HepG2 (cell line): ENCODE results near the gene TPM1. TPM values are rescaled to one million over a fixed set of nuclear protein-coding genes. Genes with fewer than 3 reads are reported as not detected.

ENCODE experiments used
- EEA1 ChIP-seq: sonication (generic); formaldehyde crosslinking; IDR thresholded peaks from 2 replicates; pipeline ENCODE4 v1.5.1; 2020; ENCODE audit warnings: mild to moderate bottlenecking, missing genetic modification reagents, borderline replicate concordance
- KAT7 ChIP-seq: IDR thresholded peaks from 2 replicates; pipeline ENCODE4 v1.6.1; 2018; ENCODE audit warnings: borderline replicate concordance, missing compliant biosample characterization
- MAF1 ChIP-seq: sonication (generic); formaldehyde crosslinking; IDR thresholded peaks from 2 replicates; pipeline ENCODE4 v1.5.0; 2020; ENCODE audit warnings: missing genetic modification reagents, borderline replicate concordance
- NFATC3 ChIP-seq: sonication (generic); formaldehyde crosslinking; IDR thresholded peaks from 2 replicates; pipeline ENCODE4 v1.5.1; 2020; ENCODE audit warnings: mild to moderate bottlenecking, missing genetic modification reagents
- PAF1 ChIP-seq: IDR thresholded peaks from 2 replicates; pipeline ENCODE4 v1.6.1; 2016; ENCODE audit warnings: missing genetic modification reagents, missing compliant biosample characterization
- POLR2G ChIP-seq: fragments of 200-400 bp; formaldehyde crosslinking; IDR thresholded peaks from 2 replicates; pipeline ENCODE4 v1.6.1; 2018; ENCODE audit warnings: mild to moderate bottlenecking, low read depth, low read length, moderate library complexity
- REST ChIP-seq, 2 experiments: IDR thresholded peaks; 2 replicates each; pipeline ENCODE4 v1.6.1; 2011 to 2012; ENCODE audit warnings: low read length in 2 of 2, borderline replicate concordance in 1 of 2, low read depth in 1 of 2, mild to moderate bottlenecking in 1 of 2, moderate library complexity in 1 of 2
- SALL1 ChIP-seq: sonication (generic); formaldehyde crosslinking; IDR thresholded peaks from 2 replicates; pipeline ENCODE4 v1.8.0; 2022; ENCODE audit warnings: mild to moderate bottlenecking, missing genetic modification reagents
- SALL2 ChIP-seq: sonication (generic); formaldehyde crosslinking; IDR thresholded peaks from 2 replicates; pipeline ENCODE4 v1.8.1; 2023; ENCODE audit warnings: mild to moderate bottlenecking, missing genetic modification reagents, inconsistent platforms
- TFDP1 ChIP-seq: IDR thresholded peaks from 2 replicates; pipeline ENCODE4 v1.6.1; 2016; ENCODE audit warnings: missing compliant biosample characterization, missing genetic modification reagents, borderline replicate concordance
- YEATS2 ChIP-seq: sonication (generic); formaldehyde crosslinking; IDR thresholded peaks from 2 replicates; pipeline ENCODE4 v1.4.0; 2020; ENCODE audit warnings: missing genetic modification reagents, borderline replicate concordance
- ZBTB20 ChIP-seq: sonication (generic); formaldehyde crosslinking; IDR thresholded peaks from 2 replicates; pipeline ENCODE4 v1.8.1; 2023; ENCODE audit warnings: missing genetic modification reagents, low read depth, mild to moderate bottlenecking, borderline replicate concordance
- ZNF138 ChIP-seq: sonication (generic); formaldehyde crosslinking; IDR thresholded peaks from 2 replicates; pipeline ENCODE4 v1.5.0; 2020; ENCODE audit warnings: mild to moderate bottlenecking, low read depth, missing genetic modification reagents
- ZNF256 ChIP-seq: sonication (generic); formaldehyde crosslinking; conservative IDR thresholded peaks from 2 replicates; pipeline ENCODE4 v1.4.0; 2020; ENCODE audit warnings: missing genetic modification reagents
- ZNF468 ChIP-seq: sonication (generic); formaldehyde crosslinking; IDR thresholded peaks from 2 replicates; pipeline ENCODE4 v1.8.0; 2022; ENCODE audit warnings: mild to moderate bottlenecking, moderate library complexity, missing genetic modification reagents
- ZNF562 ChIP-seq: sonication (generic); formaldehyde crosslinking; IDR thresholded peaks from 2 replicates; pipeline ENCODE4 v1.8.0; 2022; ENCODE audit warnings: missing genetic modification reagents, borderline replicate concordance
- ZNF678 ChIP-seq: sonication (generic); formaldehyde crosslinking; IDR thresholded peaks from 2 replicates; pipeline ENCODE4 v1.4.0; 2020; ENCODE audit warnings: mild to moderate bottlenecking, missing genetic modification reagents
- polyA plus RNA-seq, 8 experiments: library from polyadenylated mRNA; depleted of rRNA in 3 of 8; stranded (reverse) in 7 of 8; unstranded in 1 of 8; fragments of >200 nt; fragmentation: Illumina TruSeq in 4 of 8; extraction: Trizol in 4 of 8; gene quantifications; 2 replicates each; pipeline versions ENCODE4 v1.2.1 to v1.2.3, GENCODE V29; 2011 to 2016; ENCODE audit warnings: low read depth in 4 of 8, missing spikeins in 1 of 8, mixed read lengths in 1 of 8; ENCODE audit not compliant: insufficient read depth in 1 of 8
- total RNA-seq, 5 experiments: library from RNA; depleted of rRNA; stranded (reverse); fragments of >200 nt; fragmentation: Illumina TruSeq; extraction: Trizol; gene quantifications; 2 replicates each; pipeline ENCODE4 v1.2.3, GENCODE V29; 2016; ENCODE audit warnings: low read depth in 1 of 5
- TF ChIP-seq, protein P1 (sequence below): sonication (generic); formaldehyde crosslinking; IDR thresholded peaks from 2 replicates; pipeline ENCODE4 v1.5.1; 2020; ENCODE audit warnings: mild to moderate bottlenecking, missing genetic modification reagents, borderline replicate concordance
- TF ChIP-seq, protein P2 (sequence below): sonication (generic); formaldehyde crosslinking; IDR thresholded peaks from 2 replicates; pipeline ENCODE4 v1.5.1; 2020; ENCODE audit warnings: missing genetic modification reagents, mild to moderate bottlenecking, borderline replicate concordance

Gene TPM1
- total and polyA plus RNA-seq, 2 of the 13 experiments (the other 11 are each of a cell fraction or from before 2014, with no cell fraction given), result 98.9 to 109 TPM

DNA sequence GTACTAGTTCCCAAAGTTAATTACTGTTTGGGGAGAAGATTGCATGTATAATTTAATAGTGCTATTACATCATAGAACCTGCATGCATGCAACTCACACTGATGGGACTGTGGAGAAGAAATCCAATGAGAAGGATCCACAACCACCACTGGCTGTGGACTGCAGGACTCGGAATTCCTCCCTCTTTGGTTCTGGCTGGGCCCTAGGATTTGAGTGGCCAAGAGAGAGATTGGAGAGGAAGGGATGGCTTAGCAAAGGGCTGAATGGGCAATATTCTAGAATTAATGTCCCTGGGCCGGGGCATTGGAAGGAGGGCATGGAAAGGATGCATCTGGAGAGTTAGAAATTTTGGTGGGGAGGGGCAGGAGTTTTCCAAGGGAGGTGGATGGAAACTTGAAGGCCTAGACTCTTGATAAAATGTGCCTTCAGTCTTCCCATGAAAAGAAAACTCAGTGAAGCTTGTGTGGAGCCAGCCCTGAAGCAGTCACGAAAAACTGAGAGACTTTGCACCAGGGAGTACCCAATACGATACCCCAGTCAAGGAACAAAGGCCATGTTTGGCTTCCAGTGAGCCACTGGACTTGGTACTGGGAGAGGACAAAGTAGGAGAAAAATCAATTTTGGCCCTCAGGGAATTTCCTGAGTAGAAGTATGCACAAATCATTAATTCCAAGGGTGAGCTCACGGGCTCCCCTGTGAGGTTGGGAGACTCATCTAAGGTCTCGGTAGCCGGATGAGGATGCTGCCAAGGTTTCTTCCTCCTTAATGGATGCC is 31.4 kb upstream of the TPM1 start (continued):
- TF ChIP-seq, protein P1, sequence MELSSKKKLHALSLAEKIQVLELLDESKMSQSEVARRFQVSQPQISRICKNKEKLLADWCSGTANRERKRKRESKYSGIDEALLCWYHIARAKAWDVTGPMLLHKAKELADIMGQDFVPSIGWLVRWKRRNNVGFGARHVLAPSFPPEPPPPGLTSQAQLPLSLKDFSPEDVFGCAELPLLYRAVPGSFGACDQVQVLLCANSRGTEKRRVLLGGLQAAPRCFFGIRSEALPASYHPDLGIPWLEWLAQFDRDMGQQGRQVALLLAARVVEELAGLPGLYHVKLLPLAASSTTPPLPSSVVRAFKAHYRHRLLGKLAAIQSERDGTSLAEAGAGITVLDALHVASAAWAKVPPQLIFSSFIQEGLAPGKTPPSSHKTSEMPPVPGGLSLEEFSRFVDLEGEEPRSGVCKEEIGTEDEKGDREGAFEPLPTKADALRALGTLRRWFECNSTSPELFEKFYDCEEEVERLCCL (CRISPR knock-in tag), result no peak; the same call in 1 of the 2 replicates
- TF ChIP-seq SALL2 (CRISPR knock-in tag) (no peak), ZNF256 (CRISPR knock-in tag) (no peak), EEA1 (CRISPR knock-in tag) (no peak), ZBTB20 (peak; percentile 53; the same call in 1 of the 2 replicates), ZNF138 (no peak), TFDP1 (no peak), ZNF468 (no peak), NFATC3 (CRISPR knock-in tag) (no peak), MAF1 (no peak), PAF1 (no peak), SALL1 (CRISPR knock-in tag) (peak; percentile 86), ZNF678 (CRISPR knock-in tag) (no peak), KAT7 (CRISPR knock-in tag) (no peak), REST (IDR thresholded peaks at IDR 0.05; ENCODE audit: borderline replicate concordance in 1 of 2, low read depth in 1 of 2, low read length in 2 of 2) (no peak), YEATS2 (CRISPR knock-in tag) (0 out of 2 replicates have a peak, but pooled peaks have one; percentile 21), POLR2G (no peak), ZNF562 (no peak)
- TF ChIP-seq, protein P2, sequence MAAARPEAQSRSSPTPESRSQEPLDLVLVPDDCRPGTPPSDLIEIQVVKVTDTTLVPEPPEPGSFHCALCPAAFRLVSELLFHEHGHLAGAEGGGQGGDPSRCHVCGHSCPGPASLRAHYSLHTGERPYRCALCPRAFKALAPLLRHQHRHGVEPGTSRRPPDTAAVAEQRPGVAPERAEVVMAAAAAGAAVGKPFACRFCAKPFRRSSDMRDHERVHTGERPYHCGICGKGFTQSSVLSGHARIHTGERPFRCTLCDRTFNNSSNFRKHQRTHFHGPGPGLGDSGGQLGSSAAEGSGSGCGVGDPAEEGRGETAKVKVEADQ (CRISPR knock-in tag), result no peak
